Colonic mucosa (tissue), 4 donors: ENCODE results near the gene GOLGA6A. TPM values are rescaled to one million over a fixed set of nuclear protein-coding genes. Genes with fewer than 3 reads are reported as not detected.
A peak's percentile ranks its signal among the peaks of the same experiment; 100 is the strongest.
"Not testable (repeated sequence)": the region's sequence is repeated elsewhere in the genome, so short reads cannot be mapped to it uniquely, and the experiment has no call there.

ENCODE experiments used
- DNase-seq: peaks from one replicate; pipeline ENCODE4 v3.0.0-alpha.2; 2020
- H3K27ac ChIP-seq: fragments of 200-600 bp; one replicate; pipeline ENCODE4 v1.8.0; 2021
- H3K27me3 ChIP-seq: fragments of 200-600 bp; one replicate; pipeline ENCODE4 v1.8.0; 2021
- H3K36me3 ChIP-seq: fragments of 200-600 bp; one replicate; pipeline ENCODE4 v1.8.0; 2021
- H3K4me1 ChIP-seq: fragments of 200-600 bp; one replicate; pipeline ENCODE4 v1.8.0; 2021; ENCODE audit warnings: mild to moderate bottlenecking
- H3K4me3 ChIP-seq: fragments of 200-600 bp; one replicate; pipeline ENCODE4 v1.8.0; 2021
- H3K9ac ChIP-seq, 2 donors: one replicate each; pipeline ENCODE4 v1.7.0; 2013; ENCODE audit warnings: control low read depth in 2 of 2, low read depth in 2 of 2, low read length in 2 of 2
- H3K9me3 ChIP-seq: fragments of 200-600 bp; one replicate; pipeline ENCODE4 v1.8.0; 2021
- intact Hi-C: fragments of 100-400 bp; cut with DNase I; formaldehyde crosslinking; loops from one replicate; pipeline ENCODE4 v1.14.1; 2022
- total RNA-seq, 2 donors: library from RNA; stranded (reverse); fragmentation: NEBNext Ultra II Directional in 1 of 2; extraction: Animal tissue kit (Norgen Biotek cat#: 25700) in 1 of 2; gene quantifications; one replicate each; pipeline ENCODE4 v1.2.1, GENCODE V29; 2021
- TF ChIP-seq, protein P1 (sequence below): fragments of 200-600 bp; IDR thresholded peaks from one replicate; pipeline ENCODE4 v1.8.0; 2022; ENCODE audit warnings: antibody characterized with exemption, mild to moderate bottlenecking
- donor health status: healthy.
- donor health status: DM: no; HTN: no; CAD: no.
- donor health status: DM: no; HTN: no; CAD: no.

Gene GOLGA6A
- total RNA-seq, 2 donors from 2014 or later = not detected

DNA sequence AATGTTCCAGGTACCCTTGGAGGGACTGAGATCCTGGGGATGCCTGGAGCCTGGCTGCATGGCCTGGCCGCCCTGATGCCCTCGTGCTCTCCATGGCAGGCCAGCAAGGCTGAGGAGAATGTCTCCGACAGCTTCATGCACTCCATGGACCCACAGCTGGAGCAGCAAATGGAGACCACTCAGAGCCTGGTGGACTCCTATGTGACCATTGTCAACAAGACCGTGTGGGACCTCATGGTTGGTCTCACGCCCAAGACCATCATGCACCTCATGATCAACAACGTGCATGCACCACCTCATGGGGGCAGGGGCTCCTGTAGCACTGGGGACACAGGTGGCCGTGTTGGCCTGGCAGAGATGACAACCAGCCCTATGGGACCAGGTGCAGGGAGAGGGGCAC lies 19.7 kb downstream of the GOLGA6A start:
- no peak for DNase-seq
- intact Hi-C loops = no loop called here
- Histone ChIP-seq H3K4me1 (no peaks in the 10 kb centered on the region), H3K9me3 (no peaks in the 10 kb centered on the region), H3K27ac (no peak overlapping the region), H3K4me3 (no peak overlapping the region), H3K9ac (no peak overlapping the region), H3K36me3 (no peaks in the 10 kb centered on the region), H3K27me3 (no peaks in the 10 kb centered on the region)
- TF ChIP-seq, protein P1, sequence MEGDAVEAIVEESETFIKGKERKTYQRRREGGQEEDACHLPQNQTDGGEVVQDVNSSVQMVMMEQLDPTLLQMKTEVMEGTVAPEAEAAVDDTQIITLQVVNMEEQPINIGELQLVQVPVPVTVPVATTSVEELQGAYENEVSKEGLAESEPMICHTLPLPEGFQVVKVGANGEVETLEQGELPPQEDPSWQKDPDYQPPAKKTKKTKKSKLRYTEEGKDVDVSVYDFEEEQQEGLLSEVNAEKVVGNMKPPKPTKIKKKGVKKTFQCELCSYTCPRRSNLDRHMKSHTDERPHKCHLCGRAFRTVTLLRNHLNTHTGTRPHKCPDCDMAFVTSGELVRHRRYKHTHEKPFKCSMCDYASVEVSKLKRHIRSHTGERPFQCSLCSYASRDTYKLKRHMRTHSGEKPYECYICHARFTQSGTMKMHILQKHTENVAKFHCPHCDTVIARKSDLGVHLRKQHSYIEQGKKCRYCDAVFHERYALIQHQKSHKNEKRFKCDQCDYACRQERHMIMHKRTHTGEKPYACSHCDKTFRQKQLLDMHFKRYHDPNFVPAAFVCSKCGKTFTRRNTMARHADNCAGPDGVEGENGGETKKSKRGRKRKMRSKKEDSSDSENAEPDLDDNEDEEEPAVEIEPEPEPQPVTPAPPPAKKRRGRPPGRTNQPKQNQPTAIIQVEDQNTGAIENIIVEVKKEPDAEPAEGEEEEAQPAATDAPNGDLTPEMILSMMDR = no peak

- Histone ChIP-seq H3K9me3 (no peaks in the 10 kb centered on the region), H3K36me3 (no peaks in the 10 kb centered on the region), H3K9ac (no peak overlapping the region), H3K27ac (no peak overlapping the region), H3K4me3 (no peak overlapping the region), H3K4me1 (no peaks in the 10 kb centered on the region), H3K27me3 (no peaks in the 10 kb centered on the region)
- intact Hi-C loops = no loop called here
- TF ChIP-seq, protein P1 = no peak
- no peak for DNase-seq
These were observed 20.1 kb downstream of the GOLGA6A start for GRCh38 chr15:74062236-74062635.

DNA sequence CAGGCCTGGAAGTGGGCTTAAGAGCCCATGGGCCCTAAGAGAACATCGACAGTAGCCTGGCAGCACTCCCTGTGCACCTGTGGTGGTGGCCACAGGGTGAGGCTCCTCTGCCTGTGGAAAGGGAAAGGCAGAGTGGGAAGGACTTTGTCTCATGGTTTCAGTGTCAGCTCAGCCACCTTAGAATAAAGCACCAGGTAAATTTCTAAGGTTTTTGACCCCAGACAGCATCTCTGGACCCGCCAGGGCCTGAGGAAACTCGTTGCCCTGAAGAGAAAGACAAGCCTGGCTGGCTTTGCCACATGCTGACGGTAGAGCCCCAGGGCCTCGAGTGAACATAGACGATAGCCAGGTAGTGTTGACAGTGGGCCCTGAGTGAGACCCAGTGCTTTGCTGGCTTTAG lies 22.1 kb downstream of the GOLGA6A start:
- Histone ChIP-seq H3K36me3 (no peaks in the 10 kb centered on the region), H3K27me3 (no peaks in the 10 kb centered on the region), H3K9ac (no peak overlapping the region), H3K4me3 (no peak overlapping the region), H3K9me3 (no peaks in the 10 kb centered on the region), H3K27ac (no peak overlapping the region), H3K4me1 (no peaks in the 10 kb centered on the region)
- intact Hi-C loops = no loop called here
- no peak for DNase-seq
- TF ChIP-seq, protein P1 = no peak

DNA sequence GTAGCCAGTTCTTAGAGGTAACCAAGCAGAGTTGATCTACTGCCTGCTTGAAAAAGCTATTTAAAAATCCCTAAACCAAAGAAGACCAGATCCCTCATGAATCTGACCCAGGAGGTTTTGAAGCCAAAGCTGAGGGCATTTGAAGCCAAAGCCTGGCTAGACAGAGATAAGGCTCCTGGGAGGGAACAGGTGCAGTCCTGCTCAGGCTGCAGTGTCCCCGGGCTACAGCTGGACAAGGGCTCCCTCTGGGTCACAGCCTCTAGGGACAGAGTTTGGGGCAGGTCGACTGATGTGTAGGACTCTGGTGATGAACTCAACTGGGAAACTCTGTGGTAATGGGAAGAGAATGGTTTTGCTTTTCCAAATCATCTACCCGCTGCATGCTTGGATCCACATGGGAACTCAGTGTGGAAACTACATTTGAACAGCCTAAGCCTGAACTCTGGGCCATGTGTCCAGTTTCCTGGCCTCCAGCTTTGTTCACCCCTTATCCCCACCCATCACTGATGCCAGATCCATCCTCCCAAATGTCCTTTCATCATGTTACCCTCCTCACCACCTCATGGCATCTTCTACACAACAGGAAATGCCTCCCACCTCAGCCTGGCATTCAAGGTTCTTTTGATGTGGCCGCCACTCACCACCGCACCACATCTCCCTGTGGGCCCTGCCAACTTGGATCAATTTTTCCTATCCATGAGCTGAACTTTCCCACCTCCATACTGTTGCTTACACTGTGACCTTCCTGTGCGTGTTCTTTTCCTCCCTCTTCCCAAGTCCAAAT lies 23.1 kb downstream of the GOLGA6A start:
- H3K9me3 ChIP-seq, H3K27me3 ChIP-seq, H3K9ac ChIP-seq, intact Hi-C loops, H3K4me1 ChIP-seq, H3K36me3 ChIP-seq, H3K4me3 ChIP-seq, H3K27ac ChIP-seq: not testable (repeated sequence)
- DNase-seq = peak; percentile 3

- H3K4me3 ChIP-seq, H3K36me3 ChIP-seq, H3K4me1 ChIP-seq, intact Hi-C loops, H3K27me3 ChIP-seq, H3K9me3 ChIP-seq, DNase-seq, H3K9ac ChIP-seq, H3K27ac ChIP-seq: not testable (repeated sequence)
These were observed 26.0 kb downstream of the GOLGA6A start for GRCh38 chr15:74056330-74056729.

GRCh38 chr15:74055804-74056203 lies 26.5 kb downstream of the GOLGA6A start:
- H3K9me3 ChIP-seq = no peaks in the 10 kb centered on the region

More at GRCh38 chr15:74055804-74056203, 26.5 kb downstream of the GOLGA6A start:
- H3K4me1 ChIP-seq = no peaks in the 10 kb centered on the region
- intact Hi-C loops = no loop called here
- DNase-seq = no peak
- no peaks in the 10 kb centered on the region for H3K27me3 ChIP-seq
- H3K27ac ChIP-seq = no peak overlapping the region
- H3K36me3 ChIP-seq = no peaks in the 10 kb centered on the region
- no peak overlapping the region for H3K9ac ChIP-seq
- TF ChIP-seq, protein P1 = no peak
- H3K4me3 ChIP-seq = no peak overlapping the region
